Measurements from ENCODE around the gene CERS3.

Gene CERS3

GRCh38 chr15:100569391-100569790, 40.6 kb upstream of the CERS3 start:
- H4K20me1 ChIP-seq (ENCODE audit: low read depth, low read length), result no peaks in the 10 kb centered on the region
- H3K4me3 ChIP-seq (ENCODE audit: insufficient read depth, low read length, poor library complexity, severe bottlenecking), result no peak overlapping the region
- no peak overlapping the region for H3K4me2 ChIP-seq (ENCODE audit: low read depth, low read length, poor library complexity, severe bottlenecking)
- TF ChIP-seq EZH2phosphoT487 (conservative IDR thresholded peaks at IDR 0.05; ENCODE audit: low read length) (no peak), CTCF (IDR thresholded peaks at IDR 0.05; ENCODE audit: insufficient read depth, low read length, poor library complexity, severe bottlenecking) (no peak)
- no peaks in the 10 kb centered on the region for H3F3A ChIP-seq (ENCODE audit: insufficient read depth)
- H3K9ac ChIP-seq (ENCODE audit: low read length), result no peak overlapping the region
- H3K9me2 ChIP-seq (replicated peaks; ENCODE audit: insufficient read depth, low read length), result no peaks in the 10 kb centered on the region
- peaks cover 5% of the 10 kb centered on the region; the same call in 1 of the 2 replicates for H3K36me3 ChIP-seq (ENCODE audit: low read length)
- no peaks in the 10 kb centered on the region for H3K9me3 ChIP-seq (ENCODE audit: insufficient read depth, low read length)
- H3K79me2 ChIP-seq (ENCODE audit: insufficient read depth, low read length), result no peaks in the 10 kb centered on the region
- H3K27me3 ChIP-seq (ENCODE audit: low read length), result no peaks in the 10 kb centered on the region
- H3K27ac ChIP-seq (ENCODE audit: low read depth, low read length), result no peak overlapping the region
- no peak overlapping the region for H2AFZ ChIP-seq (ENCODE audit: low read depth, low read length, severe bottlenecking)

GRCh38 chr15:100566850-100567628, 38.3 kb upstream of the CERS3 start:
- no peaks in the 10 kb centered on the region for H3K9me2 ChIP-seq (replicated peaks; ENCODE audit: insufficient read depth, low read length)
- no peaks in the 10 kb centered on the region for H3F3A ChIP-seq (ENCODE audit: insufficient read depth)
- no peaks in the 10 kb centered on the region for H3K36me3 ChIP-seq (ENCODE audit: low read length)
- H2AFZ ChIP-seq (ENCODE audit: low read depth, low read length, severe bottlenecking), result no peak overlapping the region
- no peak overlapping the region for H3K9ac ChIP-seq (ENCODE audit: low read length)
- no peaks in the 10 kb centered on the region for H3K27me3 ChIP-seq (ENCODE audit: low read length)
- no peak overlapping the region for H3K4me2 ChIP-seq (ENCODE audit: low read depth, low read length, poor library complexity, severe bottlenecking)
- no peaks in the 10 kb centered on the region for H3K9me3 ChIP-seq (ENCODE audit: insufficient read depth, low read length)
- TF ChIP-seq CTCF (IDR thresholded peaks at IDR 0.05; ENCODE audit: insufficient read depth, low read length, poor library complexity, severe bottlenecking), result no peak
- TF ChIP-seq EZH2phosphoT487 (conservative IDR thresholded peaks at IDR 0.05; ENCODE audit: low read length), result no peak
- H4K20me1 ChIP-seq (ENCODE audit: low read depth, low read length), result no peaks in the 10 kb centered on the region
- H3K27ac ChIP-seq (ENCODE audit: low read depth, low read length), result no peak overlapping the region
- no peaks in the 10 kb centered on the region for H3K79me2 ChIP-seq (ENCODE audit: insufficient read depth, low read length)
- H3K4me3 ChIP-seq (ENCODE audit: insufficient read depth, low read length, poor library complexity, severe bottlenecking), result no peak overlapping the region

- Histone ChIP-seq H3K9ac (ENCODE audit: low read length) (no peak overlapping the region), H3K27ac (ENCODE audit: low read depth, low read length) (no peak overlapping the region), H2AFZ (ENCODE audit: low read depth, low read length, severe bottlenecking) (no peak overlapping the region), H3K9me2 (replicated peaks; ENCODE audit: insufficient read depth, low read length) (no peaks in the 10 kb centered on the region), H3K4me3 (ENCODE audit: insufficient read depth, low read length, poor library complexity, severe bottlenecking) (no peak overlapping the region), H3K27me3 (ENCODE audit: low read length) (no peaks in the 10 kb centered on the region), H4K20me1 (ENCODE audit: low read depth, low read length) (no peaks in the 10 kb centered on the region), H3K9me3 (ENCODE audit: insufficient read depth, low read length) (no peaks in the 10 kb centered on the region), H3F3A (ENCODE audit: insufficient read depth) (no peaks in the 10 kb centered on the region), H3K36me3 (ENCODE audit: low read length) (no peaks in the 10 kb centered on the region), H3K4me2 (ENCODE audit: low read depth, low read length, poor library complexity, severe bottlenecking) (no peak overlapping the region), H3K79me2 (ENCODE audit: insufficient read depth, low read length) (no peaks in the 10 kb centered on the region)
- TF ChIP-seq CTCF (IDR thresholded peaks at IDR 0.05; ENCODE audit: insufficient read depth, low read length, poor library complexity, severe bottlenecking) (no peak), EZH2phosphoT487 (conservative IDR thresholded peaks at IDR 0.05; ENCODE audit: low read length) (no peak)
Measured at GRCh38 chr15:100565591-100565990, 36.8 kb upstream of the CERS3 start.
